GM12878 (cell line): ENCODE data around the gene MEDAG. TPM values are rescaled to one million over a fixed set of nuclear protein-coding genes. Genes with fewer than 3 reads are reported as not detected.

ENCODE experiments used
- ATAC-seq: fragments of 200-7000 bp; cut with Tn5 transposase; 3 replicates; pipeline ENCODE4 v1.9.1; 2020; ENCODE audit warnings: mild to moderate bottlenecking, moderate library complexity
- BruUV-seq: library from RNA; stranded (reverse); fragments of 400-500 nt; replicated peaks from 2 replicates; lab custom pipeline; 2021; lab: Mats Ljungman, UMichigan
- CTCF ChIA-PET: fragments of 300-600 bp; sonication (Branson Sonifier 250); formaldehyde crosslinking; extraction: SDS; loops from one replicate; lab custom pipeline; 2021; ENCODE audit warnings: inconsistent platforms; lab: Yijun Ruan, JAX
- POLR2A ChIA-PET: fragments of 350-600 bp; formaldehyde crosslinking; extraction: SDS; loops from one replicate; lab custom pipeline; 2021; ENCODE audit warnings: inconsistent platforms; lab: Charles Lee
- RAD21 ChIA-PET: fragments of 300-600 bp; sonication (Branson Sonifier 250); formaldehyde crosslinking; loops from one replicate; lab custom pipeline; 2023; ENCODE audit warnings: antibody characterized with exemption; ENCODE audit not compliant: unreplicated experiment; lab: Charles Lee
- SMC1A ChIA-PET: fragments of 300-600 bp; sonication (Branson Sonifier 250); formaldehyde crosslinking; loops from one replicate; lab custom pipeline; 2023; ENCODE audit not compliant: unreplicated experiment, uncharacterized antibody; lab: Charles Lee
- DNase-seq: peaks from one replicate; pipeline ENCODE4 v3.0.0-alpha.2; 2011; ENCODE audit warnings: low read depth, low spot score
- FAIRE-seq: peaks from 3 replicates; lab custom pipeline; 2011; peaks lifted over from hg19 to GRCh38; lab: Jason Lieb, UNC
- H2AFZ ChIP-seq: 2 replicates; pipeline ENCODE4 v1.6.0; 2011; ENCODE audit warnings: low read depth, low read length, control low read depth; ENCODE audit not compliant: control insufficient read depth
- H3K27ac ChIP-seq: 2 replicates; pipeline ENCODE4 v1.5.1; 2011; ENCODE audit warnings: control low read depth; ENCODE audit not compliant: control insufficient read depth, insufficient read depth
- H3K27me3 ChIP-seq, 2 experiments: replicated peaks in 1 of 2; 2 replicates each; pipeline versions ENCODE4 v1.6.0 to v1.6.1; 2011; ENCODE audit warnings: low read length in 1 of 2; ENCODE audit not compliant: control insufficient read depth in 2 of 2, insufficient read depth in 2 of 2
- H3K36me3 ChIP-seq, 2 experiments: 2 replicates each; pipeline ENCODE4 v1.5.1; 2011; ENCODE audit warnings: low read length in 1 of 2; ENCODE audit not compliant: control insufficient read depth in 2 of 2, insufficient read depth in 2 of 2
- H3K4me1 ChIP-seq: 2 replicates; pipeline ENCODE4 v1.6.1; 2011; ENCODE audit warnings: mild to moderate bottlenecking, low read length, moderate library complexity, mixed read lengths; ENCODE audit not compliant: control insufficient read depth, insufficient read depth
- H3K4me2 ChIP-seq: 2 replicates; pipeline ENCODE4 v1.6.0; 2011; ENCODE audit warnings: control low read depth; ENCODE audit not compliant: control insufficient read depth, insufficient read depth
- H3K4me3 ChIP-seq: fragments of 200-600 bp; sonication (generic); 2 replicates; pipeline ENCODE4 v1.5.1; 2016
- H3K79me2 ChIP-seq: 2 replicates; pipeline ENCODE4 v1.6.0; 2011; ENCODE audit warnings: low read length; ENCODE audit not compliant: control insufficient read depth, insufficient read depth
- H3K9ac ChIP-seq: 2 replicates; pipeline ENCODE4 v1.8.0; 2011; ENCODE audit warnings: low read length, control low read depth, mixed read lengths; ENCODE audit not compliant: control insufficient read depth, insufficient read depth
- H3K9me3 ChIP-seq: replicated peaks from 3 replicates; pipeline ENCODE4 v1.5.1; 2011; ENCODE audit warnings: mild to moderate bottlenecking, low read length; ENCODE audit not compliant: control insufficient read depth, insufficient read depth
- H4K20me1 ChIP-seq: 2 replicates; pipeline ENCODE4 v1.6.0; 2011; ENCODE audit not compliant: control insufficient read depth, insufficient read depth
- ATF7 ChIP-seq: fragments of 450-650 bp; IDR thresholded peaks from 2 replicates; pipeline ENCODE4 v1.6.1; 2016; ENCODE audit warnings: low read depth, mild to moderate bottlenecking
- HCFC1 ChIP-seq: fragments of 150-350 bp; IDR thresholded peaks from 2 replicates; pipeline ENCODE4 v1.6.1; 2014; ENCODE audit warnings: low read length
- HDGF ChIP-seq: fragments of 450-650 bp; IDR thresholded peaks from 2 replicates; pipeline ENCODE4 v1.6.1; 2016; ENCODE audit warnings: antibody characterized with exemption
- IRF4 ChIP-seq: IDR thresholded peaks from 2 replicates; pipeline ENCODE4 v1.6.1; 2011; ENCODE audit warnings: low read depth, low read length
- JUND ChIP-seq: IDR thresholded peaks from 2 replicates; pipeline ENCODE4 v1.6.1; 2012; ENCODE audit warnings: low read depth, mild to moderate bottlenecking, low read length, improper control_type of control experiment, moderate library complexity
- MYC ChIP-seq: IDR thresholded peaks from 2 replicates; pipeline ENCODE4 v1.6.1; 2011; ENCODE audit warnings: mild to moderate bottlenecking, low read length, moderate library complexity, inconsistent platforms; ENCODE audit not compliant: insufficient read depth, insufficient replicate concordance, insufficient read length, severe bottlenecking
- POU2F2 ChIP-seq: IDR thresholded peaks from 3 replicates; pipeline ENCODE4 v1.6.1; 2011; ENCODE audit warnings: low read depth, mild to moderate bottlenecking, low read length, borderline replicate concordance
- TAF1 ChIP-seq: IDR thresholded peaks from 2 replicates; pipeline ENCODE4 v1.6.1; 2011; ENCODE audit warnings: mild to moderate bottlenecking, low read depth, low read length, borderline replicate concordance
- ZNF207 ChIP-seq: fragments of 450-650 bp; IDR thresholded peaks from 2 replicates; pipeline ENCODE4 v1.6.1; 2014; ENCODE audit warnings: antibody characterized with exemption, mild to moderate bottlenecking, borderline replicate concordance
- ZSCAN29 ChIP-seq: fragments of 450-650 bp; IDR thresholded peaks from 2 replicates; pipeline ENCODE4 v1.6.1; 2017; ENCODE audit warnings: mild to moderate bottlenecking, moderate library complexity
- ZZZ3 ChIP-seq: IDR thresholded peaks from 2 replicates; pipeline ENCODE4 v1.6.1; 2011; ENCODE audit warnings: low read depth; ENCODE audit not compliant: control insufficient read depth, insufficient read length
- WGBS: methylation state at CpG from one replicate; pipeline ENCODE4 v1.1.6; 2016; ENCODE audit warnings: low lambda C conversion rate; ENCODE audit not compliant: insufficient replicate concordance, insufficient coverage; ENCODE audit errors: missing lambda C conversion rate; 5-methylcytosine and 5-hydroxymethylcytosine counted together
- in situ Hi-C: fragments of 300-500 bp; cut with MboI; formaldehyde crosslinking; loops from 9 replicates; pipeline ENCODE4 v1.14.3; 2018; ENCODE audit warnings: mixed read lengths
- intact Hi-C: fragments of 100-400 bp; cut with micrococcal nuclease; formaldehyde crosslinking; loops from one replicate; pipeline ENCODE4 v1.14.2; 2022; ENCODE audit not compliant: unreplicated experiment
- polyA plus RNA-seq, 11 experiments: library from polyadenylated mRNA; depleted of rRNA in 4 of 11; unstranded in 6 of 11; stranded (reverse) in 5 of 11; fragments of >200 nt; fragmentation: Nextera tagmentation in 4 of 11; fragmentation: Illumina TruSeq in 1 of 11; extraction: Ambion mirVana in 4 of 11; extraction: Trizol in 1 of 11; gene quantifications; 1 replicate in 1 of 11; 2 replicates in 10 of 11; pipeline versions ENCODE4 v1.2.1 to v1.2.3, GENCODE V29; 2011 to 2016; ENCODE audit warnings: inconsistent platforms in 2 of 11, missing spikeins in 2 of 11, low read depth in 1 of 11
- total RNA-seq, 4 experiments: library from RNA; depleted of rRNA in 3 of 4; stranded (reverse); fragments of >200 nt in 3 of 4; fragmentation: Illumina TruSeq in 1 of 4; extraction: Trizol in 1 of 4; gene quantifications; 2 replicates each; pipeline versions ENCODE4 v1.2.1 to v1.2.3, GENCODE V29; 2013 to 2021
- TF ChIP-seq, protein P1 (sequence below): fragments of 450-650 bp; IDR thresholded peaks from 2 replicates; pipeline ENCODE4 v1.6.1; 2014; ENCODE audit warnings: mild to moderate bottlenecking
- TF ChIP-seq, protein P2 (sequence below): IDR thresholded peaks from 2 replicates; pipeline ENCODE4 v1.6.1; 2012; ENCODE audit warnings: low read depth, low read length, improper control_type of control experiment

MEDAG gene
- total and polyA plus RNA-seq, 10 of the 15 experiments (the other 5 are each of a cell fraction or from before 2014, with no cell fraction given), result 0.03 TPM; not detected in 9

DNA sequence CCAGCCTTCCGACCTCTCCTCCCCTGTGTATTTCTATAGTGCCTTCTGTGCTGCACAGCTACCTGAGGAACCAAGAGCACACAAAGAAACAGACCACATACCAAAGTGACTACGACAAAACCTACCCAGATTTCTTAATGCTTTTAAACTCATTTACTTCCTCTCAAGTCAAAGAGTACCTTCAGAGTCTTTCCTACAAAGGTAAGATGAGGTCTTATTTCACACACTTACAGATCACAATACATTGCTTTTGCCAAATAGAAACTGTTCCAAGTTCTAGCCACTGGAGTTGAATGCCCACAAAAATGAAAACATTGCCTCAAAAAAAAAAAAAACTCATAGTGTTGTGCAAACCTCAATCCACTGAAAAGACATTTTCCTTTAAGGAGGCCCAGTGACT, 62.8 kb downstream of the MEDAG start:
- Histone ChIP-seq H3K4me1 (no peaks in the 10 kb centered on the region), H2AFZ (no peak overlapping the region), H3K27me3 (no peaks in the 10 kb centered on the region; a peak in 1 of 4 replicates), H3K27ac (no peak overlapping the region), H3K9ac (no peak overlapping the region), H3K79me2 (no peaks in the 10 kb centered on the region), H3K9me3 (no peaks in the 10 kb centered on the region), H4K20me1 (no peaks in the 10 kb centered on the region), H3K4me3 (no peak overlapping the region), H3K4me2 (no peak overlapping the region), H3K36me3 (no peaks in the 10 kb centered on the region)
- POLR2A ChIA-PET, result no interaction called here
- FAIRE-seq (no peak), DNase-seq (no peak), ATAC-seq (no peak)
- TF ChIP-seq MYC (no peak), POU2F2 (no peak), IRF4 (no peak), JUND (no peak), ZZZ3 (no peak), ATF7 (no peak), HCFC1 (no peak), ZNF207 (no peak), ZSCAN29 (no peak), TAF1 (no peak), HDGF (no peak)
- TF ChIP-seq, protein P1, sequence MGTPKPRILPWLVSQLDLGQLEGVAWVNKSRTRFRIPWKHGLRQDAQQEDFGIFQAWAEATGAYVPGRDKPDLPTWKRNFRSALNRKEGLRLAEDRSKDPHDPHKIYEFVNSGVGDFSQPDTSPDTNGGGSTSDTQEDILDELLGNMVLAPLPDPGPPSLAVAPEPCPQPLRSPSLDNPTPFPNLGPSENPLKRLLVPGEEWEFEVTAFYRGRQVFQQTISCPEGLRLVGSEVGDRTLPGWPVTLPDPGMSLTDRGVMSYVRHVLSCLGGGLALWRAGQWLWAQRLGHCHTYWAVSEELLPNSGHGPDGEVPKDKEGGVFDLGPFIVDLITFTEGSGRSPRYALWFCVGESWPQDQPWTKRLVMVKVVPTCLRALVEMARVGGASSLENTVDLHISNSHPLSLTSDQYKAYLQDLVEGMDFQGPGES, result no peak
- TF ChIP-seq, protein P2, sequence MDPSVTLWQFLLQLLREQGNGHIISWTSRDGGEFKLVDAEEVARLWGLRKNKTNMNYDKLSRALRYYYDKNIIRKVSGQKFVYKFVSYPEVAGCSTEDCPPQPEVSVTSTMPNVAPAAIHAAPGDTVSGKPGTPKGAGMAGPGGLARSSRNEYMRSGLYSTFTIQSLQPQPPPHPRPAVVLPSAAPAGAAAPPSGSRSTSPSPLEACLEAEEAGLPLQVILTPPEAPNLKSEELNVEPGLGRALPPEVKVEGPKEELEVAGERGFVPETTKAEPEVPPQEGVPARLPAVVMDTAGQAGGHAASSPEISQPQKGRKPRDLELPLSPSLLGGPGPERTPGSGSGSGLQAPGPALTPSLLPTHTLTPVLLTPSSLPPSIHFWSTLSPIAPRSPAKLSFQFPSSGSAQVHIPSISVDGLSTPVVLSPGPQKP, result no peak
- SMC1A ChIA-PET, result interaction anchor here (0.7 kb wide), 1 partner anchor 41 kb away, joined by 3 read pairs; no protein-coding TSS in a partner anchor
- CTCF ChIA-PET, result interaction anchor here (0.9 to 2.9 kb wide), 3 partner anchors 9 to 76 kb away, joined by 4 to 18 read pairs (median 17); no protein-coding TSS in a partner anchor
- BruUV-seq, result no TSS peak
- WGBS, result 0% methylated on average over 2 of the region's 2 CpGs
- in situ Hi-C loops (no loop called here), intact Hi-C loops (no loop called here)
- RAD21 ChIA-PET, result interaction anchor here (1.1 kb wide), 1 partner anchor 14 kb away, joined by 4 read pairs; no protein-coding TSS in a partner anchor
